Stimulated activated CD4-positive, alpha-beta T cell treated with anti-CD3 and anti-CD28 coated beads, TNF-alpha, amount 100 ng/mL, for 24 hours (primary cell): ENCODE results near the gene DOLPP1.
A peak's percentile ranks its signal among the peaks of the same experiment; 100 is the strongest.
"Not testable (repeated sequence)": the region's sequence is repeated elsewhere in the genome, so short reads cannot be mapped to it uniquely, and the experiment has no call there.

Source experiments
- DNase-seq, 3 experiments: peaks; one replicate each; pipeline ENCODE4 v3.0.0-alpha.2; 2020; ENCODE audit warnings: low read depth in 3 of 3

DOLPP1 gene

GRCh38 chr9:129111528-129112151, 30.7 kb downstream of the DOLPP1 start:
- DNase-seq, result peak in 1 of 3 experiments; percentile 33

GRCh38 chr9:129112526-129112925, 31.6 kb downstream of the DOLPP1 start:
- not testable (repeated sequence) for DNase-seq

- DNase-seq, result no peak
Measured at GRCh38 chr9:129113645-129114304, 32.9 kb downstream of the DOLPP1 start.

- no peak for DNase-seq
Measured at GRCh38 chr9:129118799-129119198, 37.9 kb downstream of the DOLPP1 start.

DNA sequence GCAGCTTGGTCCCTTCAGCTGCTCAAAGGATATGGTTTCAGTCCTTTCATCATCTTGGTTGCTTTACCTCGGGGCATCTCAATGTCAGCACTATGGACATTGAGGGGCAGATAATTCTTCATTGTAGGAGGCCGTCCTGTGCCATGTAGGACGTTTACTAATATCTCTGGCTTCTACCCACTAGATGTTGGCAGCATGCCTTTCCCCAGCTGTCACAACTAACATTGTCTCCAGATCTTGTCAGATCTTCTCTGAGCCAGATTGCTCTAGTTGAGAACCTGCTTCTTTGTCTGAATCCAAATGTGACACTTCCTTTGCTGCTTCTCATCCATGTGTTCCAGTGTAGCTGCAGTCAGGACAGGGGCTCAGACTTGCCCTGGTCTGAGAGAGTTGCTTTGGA, 40.6 kb downstream of the DOLPP1 start:
- no peak for DNase-seq

DNA sequence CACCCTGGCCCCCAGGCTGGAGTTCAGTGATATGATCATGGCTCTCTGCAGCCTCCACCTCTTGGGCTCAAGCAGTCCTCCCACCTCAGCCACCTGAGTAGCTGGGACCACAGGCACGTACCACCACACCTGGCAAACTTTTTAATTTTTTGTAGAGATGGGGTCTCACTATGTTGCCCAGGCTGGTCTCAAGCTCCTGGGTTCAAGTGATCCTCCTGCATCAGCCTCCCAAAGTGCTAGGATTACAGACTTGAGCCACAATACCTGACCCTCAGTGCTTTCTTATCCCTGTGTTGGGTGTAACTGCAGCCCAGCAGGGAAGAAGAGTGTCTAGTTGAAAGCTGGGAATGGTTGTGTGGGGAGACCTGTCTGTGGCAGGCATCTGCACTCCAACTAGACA, 41.2 kb downstream of the DOLPP1 start:
- no peak for DNase-seq

DNA sequence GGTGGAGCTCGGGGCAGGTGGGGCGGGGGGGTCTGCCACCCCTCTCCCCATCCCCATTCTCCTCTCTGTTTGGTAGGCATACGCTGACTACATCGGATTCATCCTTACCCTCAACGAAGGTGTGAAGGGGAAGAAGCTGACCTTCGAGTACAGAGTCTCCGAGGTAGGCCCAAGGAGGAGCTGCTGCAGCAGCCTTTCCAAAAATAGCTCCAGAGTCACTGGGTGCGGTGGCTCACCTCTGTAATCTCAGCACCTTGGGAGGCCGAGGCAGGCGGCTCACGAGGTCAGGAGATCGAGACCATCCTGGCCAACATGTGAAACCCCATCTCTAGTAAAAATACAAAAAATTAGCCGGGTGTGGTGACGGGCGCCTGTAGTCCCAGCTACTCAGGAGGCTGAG, 42.1 kb downstream of the DOLPP1 start:
- not testable (repeated sequence) for DNase-seq

DNA sequence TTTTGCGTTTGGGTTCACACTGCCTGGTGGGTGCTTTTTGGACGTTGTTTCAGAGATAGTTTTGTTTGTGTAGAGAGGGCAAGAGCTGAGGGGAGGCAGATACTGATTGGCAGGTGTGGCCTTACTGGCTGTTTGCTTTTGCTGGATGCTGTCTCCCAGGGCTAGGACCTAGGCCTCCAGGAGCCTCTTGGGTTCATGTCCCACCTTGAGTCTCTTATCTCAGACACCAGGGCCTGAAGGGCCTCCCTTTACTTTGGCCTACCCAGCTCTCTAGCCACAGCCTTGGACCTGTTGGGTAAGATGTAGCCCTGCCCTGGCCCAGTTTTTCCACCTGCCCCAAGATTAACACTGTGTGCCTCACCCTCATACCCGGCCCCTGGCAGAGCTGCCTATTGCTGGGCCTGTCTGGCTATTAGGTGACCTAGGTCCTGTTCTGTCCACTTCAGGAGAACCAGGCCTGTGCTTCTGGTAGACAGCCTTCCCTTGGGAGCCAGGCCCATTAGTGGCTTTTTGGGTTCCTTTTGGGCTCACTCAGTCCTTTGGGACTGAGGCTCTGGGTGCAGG, 43.7 kb downstream of the DOLPP1 start:
- no peak for DNase-seq

- no peak for DNase-seq
Measured at GRCh38 chr9:129125478-129125877, 44.6 kb downstream of the DOLPP1 start.

- DNase-seq, result no peak
Measured at GRCh38 chr9:129126749-129127618, 46.1 kb downstream of the DOLPP1 start.

- DNase-seq, result no peak
Measured at GRCh38 chr9:129128689-129129088, 47.8 kb downstream of the DOLPP1 start.

- DNase-seq, result not testable (repeated sequence)
Measured at GRCh38 chr9:129130271-129130670, 49.4 kb downstream of the DOLPP1 start.

DNA sequence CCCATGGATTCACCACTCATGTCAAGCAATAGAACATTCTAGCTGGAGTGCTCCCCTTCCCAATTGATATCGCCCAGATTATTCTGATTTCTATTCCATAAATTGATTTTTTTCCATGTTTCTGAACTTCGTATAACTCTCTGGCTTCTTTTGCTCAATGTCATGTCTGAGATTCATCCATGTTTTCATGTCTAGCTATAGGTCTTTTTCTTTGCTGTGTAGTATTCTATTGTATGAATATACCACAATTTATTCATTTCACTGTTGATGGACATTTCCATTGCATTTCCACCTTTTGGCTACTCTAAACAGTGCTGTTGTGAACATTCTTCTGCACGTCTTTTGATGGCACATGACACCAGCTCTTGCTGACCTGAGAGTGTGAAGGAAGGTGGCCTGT, 49.9 kb downstream of the DOLPP1 start:
- no peak for DNase-seq

DNA sequence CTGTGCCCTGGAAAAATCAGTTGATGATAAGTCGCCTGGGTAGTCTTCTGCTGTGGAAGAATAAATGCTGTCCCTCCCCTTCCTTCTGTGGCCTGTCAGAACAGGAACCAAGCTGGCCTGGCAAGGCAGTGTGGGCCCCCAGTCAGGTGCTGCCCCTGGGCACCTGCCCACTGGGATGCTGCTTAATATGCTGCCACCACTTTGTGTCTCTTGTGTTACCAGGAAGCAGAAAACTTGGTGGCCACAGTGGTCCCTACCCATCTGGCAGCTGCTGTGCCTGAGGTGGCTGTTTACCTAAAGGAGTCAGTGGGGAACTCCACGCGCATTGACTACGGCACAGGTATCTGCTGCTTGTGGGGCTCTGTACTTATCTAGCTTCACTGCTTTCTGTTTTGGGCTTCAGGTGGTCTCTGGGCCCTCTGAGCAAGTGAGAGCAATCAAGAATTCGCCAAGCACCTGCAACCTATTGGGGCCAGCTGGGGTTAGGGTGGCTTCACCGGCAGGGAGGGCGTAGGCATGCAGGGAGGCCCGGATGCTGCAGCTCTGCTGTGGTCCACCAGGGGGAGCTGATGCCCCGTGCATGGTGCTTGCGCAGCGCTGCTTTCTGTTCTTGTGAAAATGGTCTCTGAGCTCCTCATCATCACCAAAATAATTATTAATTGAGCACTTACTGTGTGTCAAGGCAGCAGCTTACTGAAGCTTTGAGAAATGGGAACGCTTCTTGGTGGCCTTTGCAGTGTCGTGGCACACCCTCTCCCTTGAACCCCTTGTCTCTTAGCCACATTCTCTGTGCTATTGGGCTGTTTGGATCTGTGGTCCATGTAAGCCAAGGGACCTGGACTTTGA, 50.6 kb downstream of the DOLPP1 start:
- peak; percentile 74 to 79 (median 78) for DNase-seq

GRCh38 chr9:129133082-129133481, 52.2 kb downstream of the DOLPP1 start:
- no peak for DNase-seq

GRCh38 chr9:129135476-129135875, 54.6 kb downstream of the DOLPP1 start:
- no peak for DNase-seq

GRCh38 chr9:129136446-129137035, 55.6 kb downstream of the DOLPP1 start:
- no peak for DNase-seq

- DNase-seq, result no peak
Measured at GRCh38 chr9:129137292-129138143, 56.6 kb downstream of the DOLPP1 start.

DNA sequence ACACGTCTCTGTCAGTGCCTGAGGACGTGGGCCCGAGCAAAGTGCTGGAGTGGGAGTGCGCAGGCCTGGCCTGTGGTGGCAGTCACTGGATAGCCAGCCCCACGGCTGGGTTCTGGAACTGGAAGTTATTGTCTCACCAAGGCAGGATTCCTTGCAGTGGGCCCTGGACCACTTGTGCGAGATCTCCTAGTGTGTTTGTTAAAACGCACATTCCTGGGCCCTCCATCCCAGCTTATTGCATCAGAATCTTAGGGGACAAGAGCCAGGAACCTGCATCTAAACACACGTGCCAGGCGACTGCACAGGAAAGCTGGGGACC, 57.2 kb downstream of the DOLPP1 start:
- no peak for DNase-seq
